GM21528 (cell line): Measurements from ENCODE around the gene CWC15.
A peak's percentile ranks its signal among the peaks of the same experiment; 100 is the strongest.
"Not testable (repeated sequence)": the region's sequence is repeated elsewhere in the genome, so short reads cannot be mapped to it uniquely, and the experiment has no call there.

Source experiments
- ATAC-seq: cut with Tn5 transposase; IDR thresholded peaks from one replicate; pipeline ENCODE4 v1.9.1; 2021; ENCODE audit warnings: mild to moderate bottlenecking, moderate library complexity; ENCODE audit not compliant: unreplicated experiment, low FRiP score

CWC15 gene

GRCh38 chr11:94973099-94973968 lies at the start of gene CWC15, which contains the start of gene KDM4D:
Gene CWC15, minus strand, starts transcription at chr11:94973556. Its CDS starts 1,371 bp downstream, at chr11:94972185.
Gene KDM4D, plus strand, starts transcription at chr11:94973709. Its CDS starts 23,664 bp downstream, at chr11:94997373.
- ATAC-seq = peak; percentile 100

- ATAC-seq = not testable (repeated sequence)
Observed at GRCh38 chr11:95021468-95021867, 48.1 kb upstream of the CWC15 start.

- no peak for ATAC-seq
Observed at GRCh38 chr11:95016139-95016538, 42.8 kb upstream of the CWC15 start.

GRCh38 chr11:95014184-95014821 lies 40.9 kb upstream of the CWC15 start:
- no peak for ATAC-seq

GRCh38 chr11:95011376-95011775 lies 38.0 kb upstream of the CWC15 start:
- no peak for ATAC-seq

GRCh38 chr11:95005642-95006041 lies 32.3 kb upstream of the CWC15 start:
- no peak for ATAC-seq

- ATAC-seq = no peak
Observed at GRCh38 chr11:95003716-95004115, 30.4 kb upstream of the CWC15 start.

GRCh38 chr11:94998285-94998684 lies 24.9 kb upstream of the CWC15 start:
- no peak for ATAC-seq

GRCh38 chr11:94997437-94997836 lies 24.1 kb upstream of the CWC15 start:
- no peak for ATAC-seq

- no peak for ATAC-seq
Observed at GRCh38 chr11:94993400-94993943, 20.1 kb upstream of the CWC15 start.

- no peak for ATAC-seq
Observed at GRCh38 chr11:94988748-94989147, 15.4 kb upstream of the CWC15 start.

- no peak for ATAC-seq
Observed at GRCh38 chr11:94987378-94987777, 14.0 kb upstream of the CWC15 start.

- ATAC-seq = no peak
Observed at GRCh38 chr11:94975599-94975998, 2.2 kb upstream of the CWC15 start.

GRCh38 chr11:94974178-94974577 lies 822 bp upstream of the CWC15 start:
- ATAC-seq = no peak

- ATAC-seq = no peak
Observed at GRCh38 chr11:94972700-94973098, 657 bp downstream of the CWC15 start.

- ATAC-seq = no peak
Observed at GRCh38 chr11:94968334-94968958, 4.9 kb downstream of the CWC15 start.

GRCh38 chr11:94964934-94965333 lies 8.4 kb downstream of the CWC15 start:
- ATAC-seq = no peak

- ATAC-seq = no peak
Observed at GRCh38 chr11:94961255-94961654, 12.1 kb downstream of the CWC15 start.

GRCh38 chr11:94960488-94960887 lies 12.9 kb downstream of the CWC15 start:
- no peak for ATAC-seq

- ATAC-seq = no peak
Observed at GRCh38 chr11:94959179-94959578, 14.2 kb downstream of the CWC15 start.

- ATAC-seq = no peak
Observed at GRCh38 chr11:94958121-94958696, 15.1 kb downstream of the CWC15 start.
